OCI-LY7 (cell line): ENCODE results near the gene CHST6. TPM values are rescaled to one million over a fixed set of nuclear protein-coding genes. Genes with fewer than 3 reads are reported as not detected.

Experiments used
- BruUV-seq: library from RNA; stranded (reverse); fragments of 400-500 nt; replicated peaks from 2 replicates; lab custom pipeline; 2021; lab: Mats Ljungman, UMichigan
- CTCF ChIA-PET: fragments of 300-600 bp; sonication (Branson Sonifier 250); formaldehyde crosslinking; loops from one replicate; lab custom pipeline; 2022; ENCODE audit warnings: antibody characterized with exemption; ENCODE audit not compliant: unreplicated experiment; lab: Charles Lee
- POLR2A ChIA-PET: fragments of 300-600 bp; sonication (Branson Sonifier 250); formaldehyde crosslinking; loops from one replicate; lab custom pipeline; 2022; ENCODE audit warnings: antibody characterized with exemption; lab: Charles Lee
- DNase-seq: peaks from one replicate; pipeline ENCODE4 v3.0.0-alpha.2; 2015; ENCODE audit warnings: low spot score
- H2AFZ ChIP-seq: fragments of 200-600 bp; sonication (generic), shearing (Covaris generic); 2 replicates; pipeline ENCODE4 v1.6.1; 2014; ENCODE audit warnings: mild to moderate bottlenecking, antibody characterized with exemption, low read length, moderate library complexity
- H3K27ac ChIP-seq: fragments of 200-600 bp; sonication (generic); 2 replicates; pipeline ENCODE4 v1.5.1; 2014; ENCODE audit warnings: mixed run types, low read depth, mild to moderate bottlenecking, moderate library complexity, low read length, inconsistent platforms; ENCODE audit not compliant: poor library complexity, severe bottlenecking
- H3K36me3 ChIP-seq: fragments of 200-600 bp; sonication (generic); 2 replicates; pipeline ENCODE4 v1.6.1; 2014; ENCODE audit warnings: mild to moderate bottlenecking, antibody characterized with exemption, low read length, moderate library complexity, mixed read lengths; ENCODE audit not compliant: insufficient read depth
- H3K4me1 ChIP-seq: fragments of 200-600 bp; sonication (generic); 2 replicates; pipeline ENCODE4 v1.5.1; 2014; ENCODE audit warnings: mild to moderate bottlenecking, low read length; ENCODE audit not compliant: insufficient read depth, poor library complexity, severe bottlenecking
- H3K4me2 ChIP-seq: fragments of 200-600 bp; sonication (generic); 2 replicates; pipeline ENCODE4 v1.6.1; 2014; ENCODE audit warnings: mild to moderate bottlenecking, low read length
- H3K4me3 ChIP-seq: fragments of 200-600 bp; sonication (generic); 2 replicates; pipeline ENCODE4 v1.5.1; 2014; ENCODE audit warnings: mild to moderate bottlenecking, low read depth, low read length; ENCODE audit not compliant: poor library complexity, severe bottlenecking
- H3K79me2 ChIP-seq: fragments of 200-600 bp; sonication (generic); 2 replicates; pipeline ENCODE4 v1.6.1; 2016; ENCODE audit warnings: low read depth, mild to moderate bottlenecking, low read length, moderate library complexity, mixed read lengths; ENCODE audit not compliant: insufficient read depth
- H3K9me2 ChIP-seq: fragments of 200-600 bp; sonication (generic); 2 replicates; pipeline ENCODE4 v1.6.1; 2016; ENCODE audit warnings: mild to moderate bottlenecking, low read length, mixed read lengths; ENCODE audit not compliant: insufficient read depth
- H3K9me3 ChIP-seq: fragments of 200-600 bp; sonication (generic); 2 replicates; pipeline ENCODE4 v1.6.1; 2014; ENCODE audit warnings: mild to moderate bottlenecking, mixed run types, low read length, mixed read lengths
- H4K20me1 ChIP-seq: fragments of 200-600 bp; sonication (generic); 2 replicates; pipeline ENCODE4 v1.6.1; 2014; ENCODE audit warnings: mild to moderate bottlenecking, antibody characterized with exemption, low read length, moderate library complexity, mixed read lengths; ENCODE audit not compliant: insufficient read depth
- EZH2phosphoT487 ChIP-seq: fragments of 200-600 bp; sonication (generic); IDR thresholded peaks from 2 replicates; pipeline ENCODE4 v1.6.1; 2018; ENCODE audit warnings: low read depth, borderline replicate concordance, mild to moderate bottlenecking, mixed run types, antibody characterized with exemption, low read length, moderate library complexity, mixed read lengths
- intact Hi-C: fragments of 100-400 bp; cut with micrococcal nuclease; formaldehyde crosslinking; loops from one replicate; pipeline ENCODE4 v1.10.0; 2022; ENCODE audit not compliant: unreplicated experiment
- total RNA-seq, 2 experiments: library from RNA; depleted of rRNA in 1 of 2; stranded (reverse); fragments of >200 nt in 1 of 2; shearing (Covaris generic) in 1 of 2; gene quantifications; 2 replicates each; pipeline ENCODE4 v1.2.3, GENCODE V29; 2014 to 2022
- TF ChIP-seq, protein P1 (sequence below): fragments of 200-600 bp; sonication (generic); conservative IDR thresholded peaks from 2 replicates; pipeline ENCODE4 v1.5.1; 2014; ENCODE audit warnings: mild to moderate bottlenecking, antibody characterized with exemption, low read length, moderate library complexity, mixed read lengths

CHST6 gene
- total RNA-seq, 2 experiments from 2014 or later = 0.06 TPM; not detected in 1

DNA sequence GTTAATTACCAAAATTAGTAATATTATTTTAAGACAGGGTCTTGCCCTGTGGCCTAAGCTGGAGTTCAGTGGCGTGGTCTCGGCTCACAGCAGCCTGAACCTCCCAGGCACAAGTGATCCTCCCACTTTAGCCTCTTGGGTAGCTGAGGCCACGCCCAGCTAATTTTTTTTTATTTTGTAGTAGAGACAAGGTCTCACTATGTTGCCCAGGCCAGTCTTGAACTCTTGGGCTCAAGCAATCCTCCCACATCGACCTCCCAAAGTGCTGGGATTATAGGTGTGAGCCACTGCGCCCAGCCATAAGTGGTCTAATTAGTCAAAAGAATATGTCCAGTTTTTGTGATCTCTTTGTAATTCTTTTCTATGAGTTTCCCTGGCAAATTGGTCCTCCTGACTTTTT is 49.9 kb downstream of the CHST6 start:
- Histone ChIP-seq H3K9me3 (no peaks in the 10 kb centered on the region), H4K20me1 (no peaks in the 10 kb centered on the region), H3K79me2 (no peaks in the 10 kb centered on the region), H3K9me2 (no peaks in the 10 kb centered on the region), H3K27ac (no peak overlapping the region), H3K4me2 (no peak overlapping the region), H2AFZ (no peak overlapping the region), H3K36me3 (peaks cover 10% of the 10 kb centered on the region; the same call in 1 of the 2 replicates), H3K4me3 (no peak overlapping the region), H3K4me1 (no peaks in the 10 kb centered on the region)
- no TSS peak for BruUV-seq
- ChIA-PET CTCF (no interaction called here), POLR2A (interaction anchor here (0.5 to 1.6 kb wide), 5 partner anchors 9 to 66 kb away, joined by 3 to 6 read pairs (median 4); partner anchors contain the start of gene CFDP1)
- TF ChIP-seq EZH2phosphoT487 = no peak
- TF ChIP-seq, protein P1, sequence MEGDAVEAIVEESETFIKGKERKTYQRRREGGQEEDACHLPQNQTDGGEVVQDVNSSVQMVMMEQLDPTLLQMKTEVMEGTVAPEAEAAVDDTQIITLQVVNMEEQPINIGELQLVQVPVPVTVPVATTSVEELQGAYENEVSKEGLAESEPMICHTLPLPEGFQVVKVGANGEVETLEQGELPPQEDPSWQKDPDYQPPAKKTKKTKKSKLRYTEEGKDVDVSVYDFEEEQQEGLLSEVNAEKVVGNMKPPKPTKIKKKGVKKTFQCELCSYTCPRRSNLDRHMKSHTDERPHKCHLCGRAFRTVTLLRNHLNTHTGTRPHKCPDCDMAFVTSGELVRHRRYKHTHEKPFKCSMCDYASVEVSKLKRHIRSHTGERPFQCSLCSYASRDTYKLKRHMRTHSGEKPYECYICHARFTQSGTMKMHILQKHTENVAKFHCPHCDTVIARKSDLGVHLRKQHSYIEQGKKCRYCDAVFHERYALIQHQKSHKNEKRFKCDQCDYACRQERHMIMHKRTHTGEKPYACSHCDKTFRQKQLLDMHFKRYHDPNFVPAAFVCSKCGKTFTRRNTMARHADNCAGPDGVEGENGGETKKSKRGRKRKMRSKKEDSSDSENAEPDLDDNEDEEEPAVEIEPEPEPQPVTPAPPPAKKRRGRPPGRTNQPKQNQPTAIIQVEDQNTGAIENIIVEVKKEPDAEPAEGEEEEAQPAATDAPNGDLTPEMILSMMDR = no peak
- intact Hi-C loops = no loop called here
- DNase-seq = no peak

- POLR2A ChIA-PET = no interaction called here
- CTCF ChIA-PET = no interaction called here
- BruUV-seq = no TSS peak
Observed at GRCh38 chr16:75443298-75443697, 51.9 kb downstream of the CHST6 start.

More at GRCh38 chr16:75443298-75443697, 51.9 kb downstream of the CHST6 start:
- Histone ChIP-seq H3K4me3 (no peak overlapping the region), H2AFZ (no peak overlapping the region), H3K9me3 (no peaks in the 10 kb centered on the region), H3K79me2 (no peaks in the 10 kb centered on the region), H3K27ac (no peak overlapping the region), H3K9me2 (no peaks in the 10 kb centered on the region), H3K4me2 (no peak overlapping the region), H3K4me1 (no peaks in the 10 kb centered on the region), H4K20me1 (no peaks in the 10 kb centered on the region), H3K36me3 (peaks cover 4% of the 10 kb centered on the region; the same call in 1 of the 2 replicates)
- no peak for DNase-seq
- no peak for TF ChIP-seq EZH2phosphoT487
- TF ChIP-seq, protein P1 = no peak
- intact Hi-C loops = no loop called here
